Stimulated activated CD4-positive, alpha-beta T cell treated with anti-CD3 and anti-CD28 coated beads, Interleukin-1b, Interleukin-23, amount 100 ng/mL, for 24 hours (primary cell): ENCODE data around the gene LRRC8D.

Source experiments
- DNase-seq, 4 experiments: peaks; one replicate each; pipeline ENCODE4 v3.0.0-alpha.2; 2020; ENCODE audit warnings: low read depth in 4 of 4, low spot score in 1 of 4

LRRC8D gene

GRCh38 chr1:89865498-89866382 lies 44.9 kb downstream of the LRRC8D start:
- DNase-seq: no peak

- no peak for DNase-seq
Observed at GRCh38 chr1:89866568-89866967, 45.7 kb downstream of the LRRC8D start.

GRCh38 chr1:89870998-89871397 lies 50.2 kb downstream of the LRRC8D start:
- DNase-seq: no peak

- DNase-seq: no peak
Observed at GRCh38 chr1:89871768-89872473, 51.1 kb downstream of the LRRC8D start.

GRCh38 chr1:89872567-89872966 lies 51.7 kb downstream of the LRRC8D start:
- no peak for DNase-seq

GRCh38 chr1:89873288-89873687 lies 52.5 kb downstream of the LRRC8D start:
- DNase-seq: no peak

- no peak for DNase-seq
Observed at GRCh38 chr1:89873770-89874169, 52.9 kb downstream of the LRRC8D start.

GRCh38 chr1:89876463-89876862 lies 55.6 kb downstream of the LRRC8D start:
- DNase-seq: no peak

- DNase-seq: no peak
Observed at GRCh38 chr1:89877756-89878155, 56.9 kb downstream of the LRRC8D start.

- no peak for DNase-seq
Observed at GRCh38 chr1:89878256-89878655, 57.4 kb downstream of the LRRC8D start.

- no peak for DNase-seq
Observed at GRCh38 chr1:89880679-89881078, 59.8 kb downstream of the LRRC8D start.

- no peak for DNase-seq
Observed at GRCh38 chr1:89881415-89882058, 60.7 kb downstream of the LRRC8D start.

- DNase-seq: no peak
Observed at GRCh38 chr1:89882348-89883029, 61.7 kb downstream of the LRRC8D start.

GRCh38 chr1:89883030-89883379 lies 62.2 kb downstream of the LRRC8D start:
- DNase-seq: no peak

- DNase-seq: no peak
Observed at GRCh38 chr1:89884718-89885596, 64.1 kb downstream of the LRRC8D start.

GRCh38 chr1:89887270-89887669 lies 66.4 kb downstream of the LRRC8D start:
- DNase-seq: no peak

GRCh38 chr1:89887713-89888112 lies 66.9 kb downstream of the LRRC8D start:
- DNase-seq: no peak

GRCh38 chr1:89888480-89889322 lies 67.9 kb downstream of the LRRC8D start:
- no peak for DNase-seq

GRCh38 chr1:89889323-89889615 lies 68.4 kb downstream of the LRRC8D start:
- DNase-seq: no peak
